Measurements from ENCODE around the gene TADA3. TPM values are rescaled to one million over a fixed set of nuclear protein-coding genes. Genes with fewer than 3 reads are reported as not detected.

The TADA3 gene
- total RNA-seq, 6 experiments from 2014 or later: 24.6 to 43.8 (median 28.1) TPM

GRCh38 chr3:9732080-9732739, 60.1 kb downstream of the TADA3 start:
- peak overlapping the region; percentile 99 for H3K27ac ChIP-seq
- peaks cover 0 to 21% (median 5%) of the 10 kb centered on the region in 4 donors for H3K36me3 ChIP-seq
- H3K4me3 ChIP-seq: peak overlapping the region; percentile 95 to 99 (median 99)
- DNase-seq (peak in 1 of 3 donors; percentile 41), ATAC-seq (no peak)
- intact Hi-C loops (cut with DNase I): no loop called here
- no peaks in the 10 kb centered on the region for H3K9me3 ChIP-seq
- 2% methylated on average over 14 of the region's 41 CpGs for WGBS (ENCODE audit: insufficient coverage, low coverage, low lambda C conversion rate, missing lambda C conversion rate)
- no peaks in the 10 kb centered on the region for H3K27me3 ChIP-seq
- H3K4me1 ChIP-seq: peaks cover 0 to 13% (median 5%) of the 10 kb centered on the region in 4 donors
- TF ChIP-seq CTCF (IDR thresholded peaks at IDR 0.05) (no peak), POLR2A (IDR thresholded peaks at IDR 0.05) (no peak)

GRCh38 chr3:9731206-9732079, 60.8 kb downstream of the TADA3 start, which contains the start of gene BRPF1:
Gene BRPF1, plus strand, starts transcription at chr3:9731735. Its CDS starts 2,406 bp downstream, at chr3:9734141.
- 0% methylated on average over 30 of the region's 88 CpGs for WGBS (ENCODE audit: insufficient coverage, low coverage, low lambda C conversion rate, missing lambda C conversion rate)

GRCh38 chr3:9730657-9731205, 61.5 kb downstream of the TADA3 start:
- intact Hi-C loops (cut with DNase I): no loop called here
- Histone ChIP-seq H3K27me3 (no peaks in the 10 kb centered on the region), H3K4me3 (peak overlapping the region; percentile 49 to 99 (median 95)), H3K36me3 (peaks cover 0 to 13% (median 2%) of the 10 kb centered on the region in 4 donors), H3K4me1 (peaks cover 0 to 13% (median 5%) of the 10 kb centered on the region in 4 donors), H3K9me3 (no peaks in the 10 kb centered on the region), H3K27ac (peak overlapping the region in 2 of 3 donors; percentile 53 to 99)
- TF ChIP-seq CTCF (IDR thresholded peaks at IDR 0.05): no peak
- WGBS (ENCODE audit: insufficient coverage, low coverage, low lambda C conversion rate, missing lambda C conversion rate): 2% methylated on average over 16 of the region's 17 CpGs
- ATAC-seq (peak; percentile 63 to 74 (median 70)), DNase-seq (no peak)

More at GRCh38 chr3:9731206-9732079, 60.8 kb downstream of the TADA3 start, which contains the start of gene BRPF1:
- H3K36me3 ChIP-seq: peaks cover 0 to 14% (median 2%) of the 10 kb centered on the region in 4 donors
- H3K4me3 ChIP-seq: peak within 1 kb of the TSS; percentile 95 to 99 (median 99)
- intact Hi-C loops (cut with DNase I): no loop called here
- TF ChIP-seq CTCF (IDR thresholded peaks at IDR 0.05) (peak in 2 of 4 donors; percentile 13 to 15), POLR2A (IDR thresholded peaks at IDR 0.05) (peak; percentile 41)
- H3K4me1 ChIP-seq: peaks cover 0 to 13% (median 5%) of the 10 kb centered on the region in 4 donors
- DNase-seq (peak; percentile 100), ATAC-seq (peak; percentile 96 to 99 (median 98))
- no peaks in the 10 kb centered on the region for H3K9me3 ChIP-seq
- no peaks in the 10 kb centered on the region for H3K27me3 ChIP-seq
- H3K27ac ChIP-seq: peak within 1 kb of the TSS; percentile 99

Other genes starting within 250 kb of the TADA3 start
- under 1 TPM in 1 of 6 experiments, not detected in 5; 0.07 TPM for gene LHFPL4, start 238.7 kb downstream of the TADA3 start, total RNA-seq
- gene MTMR14, start 143.0 kb downstream of the TADA3 start, total RNA-seq: 10 to 100 TPM; 15.8 to 20.0 (median 18.8) TPM
- not detected for gene CPNE9, start 88.6 kb downstream of the TADA3 start, total RNA-seq
- gene BRPF1, start 60.7 kb downstream of the TADA3 start, total RNA-seq: 1 to 10 TPM; 3.5 to 5.4 (median 5.1) TPM
- gene OGG1, start 42.5 kb downstream of the TADA3 start, total RNA-seq: 10 to 100 TPM; 12.3 to 27.8 (median 15.7) TPM
- gene CAMK1, start 22.5 kb downstream of the TADA3 start, total RNA-seq: 10 to 100 TPM; 10.8 to 33.4 (median 24.5) TPM
- 10 to 100 TPM; 42.0 to 80.3 (median 57.3) TPM for gene ARPC4, start 609 bp upstream of the TADA3 start, total RNA-seq
- gene TTLL3, start 17.8 kb upstream of the TADA3 start, total RNA-seq: 10 to 100 TPM in 3 of 6 experiments, 1 to 10 TPM in 3; 4.5 to 11.0 (median 8.6) TPM
- gene RPUSD3, start 51.5 kb upstream of the TADA3 start, total RNA-seq: 10 to 100 TPM; 15.8 to 34.6 (median 22.4) TPM
- 100 to 1,000 TPM in 1 of 6 experiments, 10 to 100 TPM in 1, 1 to 10 TPM in 4; 1.0 to 101 (median 2.7) TPM for gene CIDEC, start 87.8 kb upstream of the TADA3 start, total RNA-seq
- gene JAGN1, start 98.1 kb upstream of the TADA3 start, total RNA-seq: 10 to 100 TPM; 20.5 to 40.6 (median 26.5) TPM
- 1 to 10 TPM; 1.1 to 4.6 (median 2.2) TPM for gene IL17RE, start 110.4 kb upstream of the TADA3 start, total RNA-seq
- gene IL17RC, start 124.6 kb upstream of the TADA3 start, total RNA-seq: 10 to 100 TPM; 19.5 to 53.4 (median 40.1) TPM
- 10 to 100 TPM; 22.4 to 43.5 (median 30.5) TPM for gene CRELD1, start 141.4 kb upstream of the TADA3 start, total RNA-seq
- under 1 TPM; 0.19 to 0.92 (median 0.35) TPM for gene PRRT3, start 159.9 kb upstream of the TADA3 start, total RNA-seq
- gene EMC3, start 194.4 kb upstream of the TADA3 start, total RNA-seq: 10 to 100 TPM; 37.3 to 67.9 (median 51.2) TPM
- 1 to 10 TPM in 4 of 6 experiments, under 1 TPM in 2; 0.40 to 4.8 (median 1.8) TPM for gene FANCD2, start 234.0 kb upstream of the TADA3 start, total RNA-seq

Measured in right lobe of liver (tissue), 6 donors.